ENCODE measurements around the gene NUDT22. TPM values are rescaled to one million over a fixed set of nuclear protein-coding genes. Genes with fewer than 3 reads are reported as not detected.
A peak's percentile ranks its signal among the peaks of the same experiment; 100 is the strongest.

The NUDT22 gene, protein sequence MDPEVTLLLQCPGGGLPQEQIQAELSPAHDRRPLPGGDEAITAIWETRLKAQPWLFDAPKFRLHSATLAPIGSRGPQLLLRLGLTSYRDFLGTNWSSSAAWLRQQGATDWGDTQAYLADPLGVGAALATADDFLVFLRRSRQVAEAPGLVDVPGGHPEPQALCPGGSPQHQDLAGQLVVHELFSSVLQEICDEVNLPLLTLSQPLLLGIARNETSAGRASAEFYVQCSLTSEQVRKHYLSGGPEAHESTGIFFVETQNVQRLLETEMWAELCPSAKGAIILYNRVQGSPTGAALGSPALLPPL
- 10 to 100 TPM; 77.1 to 83.8 TPM for total RNA-seq
- 10 to 100 TPM; 43.4 to 50.4 (median 48.2) TPM for polyA plus RNA-seq
- 23.1 to 55.4 (median 46.2) reads per million in 6 experiments for total RNA-seq

DNA sequence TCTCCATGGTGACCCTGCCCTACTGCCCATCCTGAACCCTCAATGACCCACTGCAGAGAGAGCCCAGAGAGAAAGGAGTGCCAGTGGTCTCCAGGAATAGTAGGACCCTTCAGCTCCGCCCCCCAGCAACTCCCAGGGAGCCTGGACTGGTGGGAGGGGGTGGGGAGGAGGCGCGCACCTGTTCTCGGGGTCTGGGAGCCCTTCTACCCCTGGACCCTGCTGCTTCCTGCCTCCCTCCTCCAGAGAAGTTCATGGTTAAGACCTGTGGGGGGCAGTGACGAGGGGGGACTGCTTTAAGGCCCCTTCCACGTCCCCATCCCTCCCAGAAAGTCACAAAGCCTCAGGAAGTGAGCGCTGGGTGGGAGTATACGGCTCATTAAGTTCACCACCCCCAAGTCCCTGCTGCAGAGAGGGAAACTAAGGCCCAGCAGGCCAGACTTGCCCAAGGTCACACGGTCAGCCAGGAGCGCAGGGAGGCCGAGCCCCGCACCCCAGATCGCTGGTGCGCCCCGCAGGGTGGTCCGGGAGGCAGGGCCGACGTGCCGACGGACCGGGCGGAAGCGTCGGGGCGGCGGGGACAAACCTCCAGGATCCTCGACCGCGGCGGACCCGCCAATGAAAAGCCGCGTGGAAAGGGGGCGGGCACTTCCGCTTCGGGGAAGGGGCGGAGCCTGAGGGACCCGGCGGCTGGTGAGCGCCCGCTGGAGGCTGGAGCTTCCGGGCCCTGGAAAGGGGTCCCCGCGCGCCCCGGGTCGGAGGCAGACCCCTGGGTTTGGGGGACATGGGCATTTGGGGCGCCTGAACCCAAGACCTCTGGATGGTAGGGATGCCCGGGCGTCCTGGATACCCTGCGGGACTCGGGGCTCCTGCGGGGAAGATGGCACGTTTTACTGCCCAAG is at the start of gene NUDT22, which contains the start of gene TRPT1:
NUDT22 (plus strand) TSS at position 667 of the 899 bp plus-strand sequence. CDS start 379 bp downstream, outside the sequence.
TRPT1 (minus strand) TSS at position 579 of the 899 bp plus-strand sequence; CDS start at position 253, 326 bp downstream.
- H3K9me3 Mint-ChIP-seq: no peaks in the 10 kb centered on the region
- POLR2A ChIA-PET: interaction anchor here (1.2 to 16.0 kb wide), 14 partner anchors 9 to 91 kb away, joined by 3 to 290 read pairs (median 10); partner anchors contain the start of genes BAD, FERMT3, FKBP2 and GPR137
- H3K27me3 Mint-ChIP-seq: no peaks in the 10 kb centered on the region
- DNase-seq: peak; percentile 80 to 93 (median 85)
- ATAC-seq: peak; percentile 69 to 71
- H3K4me1 Mint-ChIP-seq: peaks cover 17 to 41% (median 33%) of the 10 kb centered on the region in 4 donors
- H3K4me3 Mint-ChIP-seq: peak within 1 kb of the TSS; percentile 87 to 95 (median 90)
- H3K36me3 Mint-ChIP-seq: peaks cover 0 to 15% (median 0%) of the 10 kb centered on the region in 3 donors
- H3K27ac Mint-ChIP-seq: peak within 1 kb of the TSS; percentile 83 to 97 (median 92)

DNA sequence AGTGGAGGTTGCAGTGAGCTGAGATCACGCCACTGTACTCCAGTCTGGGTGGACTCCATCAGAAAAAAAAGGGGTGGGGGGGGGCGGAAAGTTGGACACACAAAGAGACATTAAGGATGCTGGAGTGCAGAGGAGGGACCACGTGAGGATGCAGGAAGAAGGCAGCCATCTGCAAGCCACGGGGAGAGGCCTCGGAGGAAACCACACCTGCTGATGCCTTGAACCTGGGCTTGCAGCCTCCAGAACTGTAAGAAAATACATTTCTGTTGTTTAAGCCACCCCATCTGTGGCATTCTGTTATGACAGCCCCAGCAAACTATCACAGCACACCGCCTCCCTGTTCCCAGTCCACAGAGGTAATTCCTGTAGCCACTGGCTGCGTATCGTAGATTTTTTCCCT is 49.3 kb upstream of the NUDT22 start:
- Mint-ChIP-seq H3K4me1 (peaks cover 3 to 27% (median 18%) of the 10 kb centered on the region in 4 donors), H3K4me3 (no peak overlapping the region), H3K27ac (peak overlapping the region in 1 of 10 donors; percentile 18), H3K36me3 (no peaks in the 10 kb centered on the region), H3K27me3 (no peaks in the 10 kb centered on the region), H3K9me3 (peaks cover 0 to 2% (median 0%) of the 10 kb centered on the region in 9 donors)
- POLR2A ChIA-PET: interaction anchor here (1.6 kb wide), 1 partner anchor 11 kb away, joined by 6 read pairs; the partner anchor contains the start of gene MACROD1
- DNase-seq (peak in 1 of 10 donors; percentile 10), ATAC-seq (no peak)

- ATAC-seq: no peak
These were observed 47.9 kb upstream of the NUDT22 start for GRCh38 chr11:64178203-64178602.

GRCh38 chr11:64178951-64179639 is 47.0 kb upstream of the NUDT22 start:
- Mint-ChIP-seq H3K9me3 (no peaks in the 10 kb centered on the region), H3K27ac (no peak overlapping the region), H3K4me1 (peaks cover 13 to 44% (median 36%) of the 10 kb centered on the region in 4 donors), H3K36me3 (no peaks in the 10 kb centered on the region), H3K27me3 (no peaks in the 10 kb centered on the region), H3K4me3 (no peak overlapping the region)
- ATAC-seq (no peak), DNase-seq (no peak)
- POLR2A ChIA-PET: no interaction called here

More at GRCh38 chr11:64178203-64178602, 47.9 kb upstream of the NUDT22 start:
- H3K27ac Mint-ChIP-seq: peak overlapping the region in 2 of 10 donors; percentile 17 to 69
- peaks cover 7 to 36% (median 28%) of the 10 kb centered on the region in 4 donors for H3K4me1 Mint-ChIP-seq
- peaks cover 0 to 2% (median 0%) of the 10 kb centered on the region in 9 donors for H3K9me3 Mint-ChIP-seq
- no peak for DNase-seq
- H3K36me3 Mint-ChIP-seq: no peaks in the 10 kb centered on the region
- peak overlapping the region in 1 of 10 donors; percentile 8 for H3K4me3 Mint-ChIP-seq
- POLR2A ChIA-PET: no interaction called here
- H3K27me3 Mint-ChIP-seq: no peaks in the 10 kb centered on the region

GRCh38 chr11:64180891-64181290 is 45.2 kb upstream of the NUDT22 start:
- POLR2A ChIA-PET: interaction anchor here (0.6 to 1.5 kb wide), 3 partner anchors 15 to 123 kb away, joined by 3 to 6 read pairs (median 4); partner anchors contain the start of gene MACROD1
- DNase-seq: no peak
- Mint-ChIP-seq H3K4me3 (no peak overlapping the region), H3K4me1 (peaks cover 15 to 52% (median 43%) of the 10 kb centered on the region in 4 donors), H3K9me3 (no peaks in the 10 kb centered on the region), H3K27me3 (peaks cover 0 to 2% (median 0%) of the 10 kb centered on the region in 5 donors), H3K27ac (no peak overlapping the region), H3K36me3 (no peaks in the 10 kb centered on the region)
- no peak for ATAC-seq

GRCh38 chr11:64181506-64182411 is 44.3 kb upstream of the NUDT22 start:
- Mint-ChIP-seq H3K27me3 (peaks cover 0 to 2% (median 0%) of the 10 kb centered on the region in 5 donors), H3K36me3 (no peaks in the 10 kb centered on the region), H3K9me3 (no peaks in the 10 kb centered on the region), H3K27ac (peak overlapping the region in 5 of 10 donors; percentile 6 to 66 (median 37)), H3K4me3 (peak overlapping the region in 4 of 10 donors; percentile 24 to 63 (median 40)), H3K4me1 (peaks cover 17 to 53% (median 40%) of the 10 kb centered on the region in 4 donors)
- POLR2A ChIA-PET: interaction anchor here (0.7 to 1.5 kb wide), 4 partner anchors 16 to 122 kb away, joined by 4 to 6 read pairs (median 4); partner anchors contain the start of genes NUDT22 and TRPT1
- no peak for ATAC-seq
- peak in 2 of 10 donors; percentile 7 to 31 for DNase-seq

- H3K9me3 Mint-ChIP-seq: no peaks in the 10 kb centered on the region
- H3K27me3 Mint-ChIP-seq: peaks cover 0 to 2% (median 0%) of the 10 kb centered on the region in 5 donors
- H3K36me3 Mint-ChIP-seq: peaks cover 0 to 6% (median 0%) of the 10 kb centered on the region in 3 donors
- no peak for ATAC-seq
- peaks cover 18 to 47% (median 36%) of the 10 kb centered on the region in 4 donors for H3K4me1 Mint-ChIP-seq
- no peak for DNase-seq
- POLR2A ChIA-PET: interaction anchor here (0.6 to 4.0 kb wide), 9 partner anchors 14 to 1470 kb away, joined by 3 to 58 read pairs (median 17); partner anchors contain the start of genes FERMT3, MACROD1, NUDT22 and PPP1R14B
- H3K4me3 Mint-ChIP-seq: peak overlapping the region in 4 of 10 donors; percentile 41 to 98 (median 70)
- peak overlapping the region in 3 of 10 donors; percentile 15 to 96 (median 53) for H3K27ac Mint-ChIP-seq
These were observed 42.2 kb upstream of the NUDT22 start for GRCh38 chr11:64183890-64184289.

- ATAC-seq (no peak), DNase-seq (no peak)
- POLR2A ChIA-PET: interaction anchor here (0.5 to 4.0 kb wide), 31 partner anchors 10 to 1531 kb away, joined by 3 to 58 read pairs (median 5); partner anchors contain the start of genes CCDC88B, DNAJC4, ESRRA and FERMT3
- H3K36me3 Mint-ChIP-seq: peaks cover 0 to 16% (median 0%) of the 10 kb centered on the region in 3 donors
- H3K9me3 Mint-ChIP-seq: no peaks in the 10 kb centered on the region
- H3K27ac Mint-ChIP-seq: peak overlapping the region; percentile 66 to 97 (median 94)
- peaks cover 21 to 54% (median 43%) of the 10 kb centered on the region in 4 donors for H3K4me1 Mint-ChIP-seq
- H3K27me3 Mint-ChIP-seq: peaks cover 0 to 2% (median 0%) of the 10 kb centered on the region in 5 donors
- peak overlapping the region in 8 of 10 donors; percentile 96 to 100 (median 98) for H3K4me3 Mint-ChIP-seq
These were observed 40.8 kb upstream of the NUDT22 start for GRCh38 chr11:64185175-64185692.

- DNase-seq (peak; percentile 93 to 100 (median 99)), ATAC-seq (peak; percentile 90 to 91)
- Mint-ChIP-seq H3K9me3 (no peaks in the 10 kb centered on the region), H3K27ac (peak within 1 kb of the TSS; percentile 91 to 99 (median 96)), H3K4me3 (peak within 1 kb of the TSS in 8 of 10 donors; percentile 96 to 100 (median 98)), H3K36me3 (peaks cover 0 to 22% (median 0%) of the 10 kb centered on the region in 3 donors), H3K4me1 (peaks cover 23 to 55% (median 47%) of the 10 kb centered on the region in 4 donors), H3K27me3 (peaks cover 0 to 2% (median 0%) of the 10 kb centered on the region in 5 donors)
- POLR2A ChIA-PET: interaction anchor here (0.6 to 4.0 kb wide), 27 partner anchors 10 to 1532 kb away, joined by 3 to 58 read pairs (median 5); partner anchors contain the start of genes CCDC88B, DNAJC4, ESRRA and FERMT3
These were observed 40.2 kb upstream of the NUDT22 start, which contains the start of gene STIP1 for GRCh38 chr11:64185693-64186491. STIP1 (plus strand) TSS chr11:64186171; CDS start chr11:64186262, 91 bp downstream.
